ENCODE results near the gene EPHA8.

EPHA8 gene

GRCh38 chr1:22625262-22625925, 62.1 kb downstream of the EPHA8 start:
- DNase-seq: no peak

GRCh38 chr1:22626237-22627157, 63.2 kb downstream of the EPHA8 start:
- DNase-seq: no peak

GRCh38 chr1:22627331-22627730, 64.0 kb downstream of the EPHA8 start:
- no peak for DNase-seq

- no peak for DNase-seq
These were observed 65.6 kb downstream of the EPHA8 start for GRCh38 chr1:22628698-22629444.

GRCh38 chr1:22629886-22630285, 66.6 kb downstream of the EPHA8 start:
- no peak for DNase-seq

GRCh38 chr1:22633697-22634463, 70.6 kb downstream of the EPHA8 start:
- no peak for DNase-seq

- DNase-seq: no peak
These were observed 72.1 kb downstream of the EPHA8 start for GRCh38 chr1:22635436-22635835.

- DNase-seq: no peak
These were observed 73.1 kb downstream of the EPHA8 start, which contains the start of gene C1QA for GRCh38 chr1:22636353-22636752. TSS of gene C1QA (plus strand) at chr1:22636628. CDS start at chr1:22637617, 989 bp downstream.

- DNase-seq: no peak
These were observed 73.6 kb downstream of the EPHA8 start for GRCh38 chr1:22636927-22637326.

GRCh38 chr1:22637907-22638445, 74.7 kb downstream of the EPHA8 start:
- DNase-seq: no peak

- DNase-seq: no peak
These were observed 75.4 kb downstream of the EPHA8 start for GRCh38 chr1:22638476-22639234.

- no peak for DNase-seq
These were observed 76.0 kb downstream of the EPHA8 start for GRCh38 chr1:22639286-22639685.

- no peak for DNase-seq
These were observed 78.0 kb downstream of the EPHA8 start for GRCh38 chr1:22641247-22641646.

- DNase-seq: no peak
These were observed 78.8 kb downstream of the EPHA8 start for GRCh38 chr1:22641906-22642636.

GRCh38 chr1:22643381-22643780, 80.1 kb downstream of the EPHA8 start, which contains the start of gene C1QC:
TSS of gene C1QC (plus strand) at chr1:22643633. CDS start at chr1:22644024, 391 bp downstream.
- no peak for DNase-seq

- no peak for DNase-seq
These were observed 80.6 kb downstream of the EPHA8 start for GRCh38 chr1:22643928-22644327.

- no peak for DNase-seq
These were observed 82.6 kb downstream of the EPHA8 start for GRCh38 chr1:22645931-22646330.

GRCh38 chr1:22646384-22646783, 83.1 kb downstream of the EPHA8 start:
- no peak for DNase-seq

- DNase-seq: no peak
These were observed 86.9 kb downstream of the EPHA8 start for GRCh38 chr1:22650089-22650693.
